ENCODE measurements around the gene FERMT2. TPM values are rescaled to one million over a fixed set of nuclear protein-coding genes. Genes with fewer than 3 reads are reported as not detected.

FERMT2 gene
- total RNA-seq, 1 donor from 2014 or later: 166 TPM

DNA sequence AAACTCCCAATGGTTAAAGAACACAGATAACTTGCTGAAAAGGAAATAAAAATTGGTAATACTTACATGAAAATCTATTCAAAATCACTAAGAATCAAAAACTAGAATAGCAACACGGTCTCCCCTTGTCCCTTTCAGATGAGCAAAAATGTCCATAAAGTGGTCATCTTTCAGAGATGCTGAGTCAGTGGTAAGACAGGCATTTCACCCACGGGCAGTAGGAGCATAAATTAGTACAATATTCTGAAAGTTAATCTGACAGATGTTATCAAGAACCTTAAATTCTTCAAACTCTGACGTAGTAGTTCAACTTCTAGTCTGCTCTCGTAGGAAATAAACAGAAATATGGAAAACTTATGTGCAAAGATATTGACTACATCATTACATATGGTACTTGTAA is 126.4 kb downstream of the FERMT2 start:
- Mint-ChIP-seq H3K4me1 (peaks cover 24% of the 10 kb centered on the region), H3K27ac (no peak overlapping the region), H3K4me3 (no peak overlapping the region), H3K27me3 (ENCODE audit: insufficient read depth, low read depth) (peaks cover 2% of the 10 kb centered on the region), H3K36me3 (no peaks in the 10 kb centered on the region), H3K9me3 (no peaks in the 10 kb centered on the region)
- Histone ChIP-seq H3K79me2 (ENCODE audit: low read depth) (no peaks in the 10 kb centered on the region), H3K9ac (no peak overlapping the region), H3K4me1 (peaks cover 14% of the 10 kb centered on the region), H3K27me3 (no peaks in the 10 kb centered on the region), H3K4me2 (no peak overlapping the region), H2AFZ (replicated peaks) (no peak overlapping the region), H3K27ac (no peak overlapping the region), H3K36me3 (no peaks in the 10 kb centered on the region), H4K20me1 (ENCODE audit: low read depth) (no peaks in the 10 kb centered on the region), H3K4me3 (no peak overlapping the region), H3K9me3 (ENCODE audit: low read depth) (no peaks in the 10 kb centered on the region), H3F3A (ENCODE audit: low read depth) (peaks cover 6% of the 10 kb centered on the region)
- DNase-seq (ENCODE audit: low spot score): no peak
- TF ChIP-seq EZH2phosphoT487 (IDR thresholded peaks at IDR 0.05) (no peak), EZH2 (IDR thresholded peaks at IDR 0.05) (no peak)
- TF ChIP-seq, protein P1, sequence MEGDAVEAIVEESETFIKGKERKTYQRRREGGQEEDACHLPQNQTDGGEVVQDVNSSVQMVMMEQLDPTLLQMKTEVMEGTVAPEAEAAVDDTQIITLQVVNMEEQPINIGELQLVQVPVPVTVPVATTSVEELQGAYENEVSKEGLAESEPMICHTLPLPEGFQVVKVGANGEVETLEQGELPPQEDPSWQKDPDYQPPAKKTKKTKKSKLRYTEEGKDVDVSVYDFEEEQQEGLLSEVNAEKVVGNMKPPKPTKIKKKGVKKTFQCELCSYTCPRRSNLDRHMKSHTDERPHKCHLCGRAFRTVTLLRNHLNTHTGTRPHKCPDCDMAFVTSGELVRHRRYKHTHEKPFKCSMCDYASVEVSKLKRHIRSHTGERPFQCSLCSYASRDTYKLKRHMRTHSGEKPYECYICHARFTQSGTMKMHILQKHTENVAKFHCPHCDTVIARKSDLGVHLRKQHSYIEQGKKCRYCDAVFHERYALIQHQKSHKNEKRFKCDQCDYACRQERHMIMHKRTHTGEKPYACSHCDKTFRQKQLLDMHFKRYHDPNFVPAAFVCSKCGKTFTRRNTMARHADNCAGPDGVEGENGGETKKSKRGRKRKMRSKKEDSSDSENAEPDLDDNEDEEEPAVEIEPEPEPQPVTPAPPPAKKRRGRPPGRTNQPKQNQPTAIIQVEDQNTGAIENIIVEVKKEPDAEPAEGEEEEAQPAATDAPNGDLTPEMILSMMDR (IDR thresholded peaks at IDR 0.05): no peak

DNA sequence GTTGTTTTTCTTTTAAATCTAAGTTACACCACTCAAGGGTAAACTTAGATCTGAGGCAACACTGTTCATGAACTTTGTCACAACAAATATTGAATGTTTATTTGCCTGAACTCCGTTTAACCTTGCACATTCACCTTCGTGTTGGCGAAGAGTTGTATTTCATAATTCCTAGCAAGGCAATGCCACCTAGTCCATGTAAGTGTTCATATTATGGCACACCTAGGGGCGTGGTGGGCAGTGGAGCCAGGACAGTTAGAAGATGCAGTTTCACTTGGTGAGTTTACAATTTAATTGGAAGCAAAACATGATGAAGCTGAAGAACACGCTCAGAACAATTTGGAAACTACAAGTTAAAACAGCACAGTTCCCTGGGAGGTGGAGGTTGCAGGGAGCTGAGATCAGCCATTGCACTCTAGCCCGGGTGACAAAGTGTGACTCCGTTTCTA is 129.0 kb downstream of the FERMT2 start:
- TF ChIP-seq, protein P1 (IDR thresholded peaks at IDR 0.05): no peak
- TF ChIP-seq EZH2phosphoT487 (IDR thresholded peaks at IDR 0.05): no peak
- Mint-ChIP-seq H3K9me3 (no peaks in the 10 kb centered on the region), H3K4me3 (no peak overlapping the region), H3K36me3 (no peaks in the 10 kb centered on the region), H3K27me3 (ENCODE audit: insufficient read depth, low read depth) (no peaks in the 10 kb centered on the region), H3K27ac (no peak overlapping the region), H3K4me1 (peaks cover 5% of the 10 kb centered on the region)
- no peak overlapping the region for H3K9ac ChIP-seq
- H3K27ac ChIP-seq: no peak overlapping the region
- no peak overlapping the region for H2AFZ ChIP-seq (replicated peaks)
- no peaks in the 10 kb centered on the region for H3F3A ChIP-seq (ENCODE audit: low read depth)
- no peak for DNase-seq (ENCODE audit: low spot score)
- no peaks in the 10 kb centered on the region for H3K27me3 ChIP-seq
- no peaks in the 10 kb centered on the region for H3K36me3 ChIP-seq
- H4K20me1 ChIP-seq (ENCODE audit: low read depth): no peaks in the 10 kb centered on the region
- no peaks in the 10 kb centered on the region for H3K9me3 ChIP-seq (ENCODE audit: low read depth)
- H3K4me2 ChIP-seq: no peak overlapping the region
- no peaks in the 10 kb centered on the region for H3K4me1 ChIP-seq
- no peak overlapping the region for H3K4me3 ChIP-seq
- no peaks in the 10 kb centered on the region for H3K79me2 ChIP-seq (ENCODE audit: low read depth)

DNA sequence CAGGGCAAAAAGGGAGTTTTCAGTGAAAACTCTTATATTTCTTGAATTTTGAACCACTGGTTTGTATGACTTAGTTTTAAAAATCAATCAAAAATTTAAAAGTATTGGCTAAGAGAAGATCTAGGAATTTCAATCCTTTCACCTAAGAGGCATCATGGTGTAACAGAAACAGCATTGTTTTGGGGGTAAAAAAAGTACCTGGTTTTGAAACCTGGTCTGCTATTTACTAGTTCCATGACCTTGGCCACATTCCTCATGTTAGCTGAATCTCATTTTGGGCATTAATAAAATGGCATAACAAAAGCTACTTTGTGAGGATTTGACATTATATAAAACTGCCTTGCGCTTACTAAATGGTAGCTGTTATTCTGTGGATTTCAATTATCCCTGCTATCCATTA is 142.7 kb downstream of the FERMT2 start:
- Histone ChIP-seq H3K27me3 (no peaks in the 10 kb centered on the region), H3K9me3 (ENCODE audit: low read depth) (no peaks in the 10 kb centered on the region), H3K79me2 (ENCODE audit: low read depth) (no peaks in the 10 kb centered on the region), H2AFZ (replicated peaks) (no peak overlapping the region), H3K27ac (no peak overlapping the region), H3K36me3 (no peaks in the 10 kb centered on the region), H3K4me2 (no peak overlapping the region), H3F3A (ENCODE audit: low read depth) (no peaks in the 10 kb centered on the region), H4K20me1 (ENCODE audit: low read depth) (no peaks in the 10 kb centered on the region), H3K4me3 (no peak overlapping the region), H3K4me1 (no peaks in the 10 kb centered on the region), H3K9ac (no peak overlapping the region)
- H3K9me3 Mint-ChIP-seq: no peaks in the 10 kb centered on the region
- H3K4me3 Mint-ChIP-seq: no peak overlapping the region
- H3K27me3 Mint-ChIP-seq (ENCODE audit: insufficient read depth, low read depth): no peaks in the 10 kb centered on the region
- DNase-seq (ENCODE audit: low spot score): no peak
- no peak overlapping the region for H3K27ac Mint-ChIP-seq
- no peaks in the 10 kb centered on the region for H3K4me1 Mint-ChIP-seq
- no peaks in the 10 kb centered on the region for H3K36me3 Mint-ChIP-seq
- TF ChIP-seq EZH2phosphoT487 (IDR thresholded peaks at IDR 0.05): no peak
- TF ChIP-seq, protein P1 (IDR thresholded peaks at IDR 0.05): no peak
- TF ChIP-seq EZH2 (IDR thresholded peaks at IDR 0.05): no peak

Other genes with a start within 250 kb of the FERMT2 start
- 132 and 265 TPM in 2 replicates for gene PSMC6, start 243.8 kb downstream of the FERMT2 start, total RNA-seq (ENCODE audit: low replicate concordance)
- gene STYX, start 220.9 kb downstream of the FERMT2 start, total RNA-seq (ENCODE audit: low replicate concordance): 33.6 and 55.7 TPM in 2 replicates
- 33.0 and 41.8 TPM in 2 replicates for gene GNPNAT1, start 159.4 kb downstream of the FERMT2 start, total RNA-seq (ENCODE audit: low replicate concordance)
- gene DDHD1, start 202.3 kb upstream of the FERMT2 start, total RNA-seq (ENCODE audit: low replicate concordance): 20.2 and 30.2 TPM in 2 replicates

Data from neural progenitor cell (in vitro differentiated cells).